HG02973 (cell line): ENCODE measurements around the gene GOLGB1.
A peak's percentile ranks its signal among the peaks of the same experiment; 100 is the strongest.
"Not testable (repeated sequence)": the region's sequence is repeated elsewhere in the genome, so short reads cannot be mapped to it uniquely, and the experiment has no call there.

ENCODE experiments used
- ATAC-seq: cut with Tn5 transposase; IDR thresholded peaks from one replicate; pipeline ENCODE4 v1.9.1; 2021; ENCODE audit warnings: moderate library complexity; ENCODE audit not compliant: unreplicated experiment

Gene GOLGB1, protein sequence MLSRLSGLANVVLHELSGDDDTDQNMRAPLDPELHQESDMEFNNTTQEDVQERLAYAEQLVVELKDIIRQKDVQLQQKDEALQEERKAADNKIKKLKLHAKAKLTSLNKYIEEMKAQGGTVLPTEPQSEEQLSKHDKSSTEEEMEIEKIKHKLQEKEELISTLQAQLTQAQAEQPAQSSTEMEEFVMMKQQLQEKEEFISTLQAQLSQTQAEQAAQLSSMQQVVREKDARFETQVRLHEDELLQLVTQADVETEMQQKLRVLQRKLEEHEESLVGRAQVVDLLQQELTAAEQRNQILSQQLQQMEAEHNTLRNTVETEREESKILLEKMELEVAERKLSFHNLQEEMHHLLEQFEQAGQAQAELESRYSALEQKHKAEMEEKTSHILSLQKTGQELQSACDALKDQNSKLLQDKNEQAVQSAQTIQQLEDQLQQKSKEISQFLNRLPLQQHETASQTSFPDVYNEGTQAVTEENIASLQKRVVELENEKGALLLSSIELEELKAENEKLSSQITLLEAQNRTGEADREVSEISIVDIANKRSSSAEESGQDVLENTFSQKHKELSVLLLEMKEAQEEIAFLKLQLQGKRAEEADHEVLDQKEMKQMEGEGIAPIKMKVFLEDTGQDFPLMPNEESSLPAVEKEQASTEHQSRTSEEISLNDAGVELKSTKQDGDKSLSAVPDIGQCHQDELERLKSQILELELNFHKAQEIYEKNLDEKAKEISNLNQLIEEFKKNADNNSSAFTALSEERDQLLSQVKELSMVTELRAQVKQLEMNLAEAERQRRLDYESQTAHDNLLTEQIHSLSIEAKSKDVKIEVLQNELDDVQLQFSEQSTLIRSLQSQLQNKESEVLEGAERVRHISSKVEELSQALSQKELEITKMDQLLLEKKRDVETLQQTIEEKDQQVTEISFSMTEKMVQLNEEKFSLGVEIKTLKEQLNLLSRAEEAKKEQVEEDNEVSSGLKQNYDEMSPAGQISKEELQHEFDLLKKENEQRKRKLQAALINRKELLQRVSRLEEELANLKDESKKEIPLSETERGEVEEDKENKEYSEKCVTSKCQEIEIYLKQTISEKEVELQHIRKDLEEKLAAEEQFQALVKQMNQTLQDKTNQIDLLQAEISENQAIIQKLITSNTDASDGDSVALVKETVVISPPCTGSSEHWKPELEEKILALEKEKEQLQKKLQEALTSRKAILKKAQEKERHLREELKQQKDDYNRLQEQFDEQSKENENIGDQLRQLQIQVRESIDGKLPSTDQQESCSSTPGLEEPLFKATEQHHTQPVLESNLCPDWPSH (N-terminal part only)

DNA sequence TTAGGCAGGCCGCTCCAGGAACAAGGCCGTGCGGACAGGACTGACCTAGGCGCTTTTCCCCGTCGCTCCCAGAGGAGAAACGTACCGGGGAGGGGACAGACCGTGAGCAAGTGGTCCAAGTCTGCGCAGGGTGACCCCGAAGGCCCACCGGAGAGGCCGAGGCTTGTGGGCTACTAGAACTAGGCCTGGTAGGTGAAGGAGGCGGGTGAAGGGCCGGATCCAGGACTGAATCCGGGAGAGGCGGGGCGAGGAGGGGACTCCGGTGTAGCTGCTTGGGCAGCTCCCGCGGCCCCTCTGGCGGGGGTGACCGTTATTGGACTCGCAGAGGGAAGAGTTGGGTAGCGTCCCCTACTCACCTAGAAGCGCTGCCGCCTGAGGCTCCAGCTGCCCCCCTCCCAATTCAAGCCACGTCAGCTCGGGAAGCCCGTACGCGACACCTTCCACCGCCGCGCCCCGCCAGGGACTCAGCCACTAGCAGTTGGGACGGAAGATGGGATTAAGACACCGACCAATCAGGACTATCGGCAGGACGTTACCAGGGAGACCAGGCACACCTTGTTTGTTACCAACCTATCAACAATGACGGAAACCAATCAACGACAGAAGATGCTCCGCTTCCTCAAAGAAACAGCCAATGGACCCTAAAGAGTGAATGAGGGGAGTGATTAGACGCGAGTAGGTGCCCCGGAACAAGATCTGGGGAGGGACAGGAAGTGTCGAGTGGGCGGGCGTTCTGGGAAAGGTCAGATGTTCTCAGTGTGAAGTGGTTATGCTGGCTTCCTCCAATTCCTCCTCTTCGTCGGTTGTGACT lies at the start of gene GOLGB1:
Gene GOLGB1 (minus strand): TSS at position 466 of the 811 bp plus-strand sequence. CDS start 18,770 bp downstream, outside the sequence.
- peak; percentile 93 for ATAC-seq

DNA sequence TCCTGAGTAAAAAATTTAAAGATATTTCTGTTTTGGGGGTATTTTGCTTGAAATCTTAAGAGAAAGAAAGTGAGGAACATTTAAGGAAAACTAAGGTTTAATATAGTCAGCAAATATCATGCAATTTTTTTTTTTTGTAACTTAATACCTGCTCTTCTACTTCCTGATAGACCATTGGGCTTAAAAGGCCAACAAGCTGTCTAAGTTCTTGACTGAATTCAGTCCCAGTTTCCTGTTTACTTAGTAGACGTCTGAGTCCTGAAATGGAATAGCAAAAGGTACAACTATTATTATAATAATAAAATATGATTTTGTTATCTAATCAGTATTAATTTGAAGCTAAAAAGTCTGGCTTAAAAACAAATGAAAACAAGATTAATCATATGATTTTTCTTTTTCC lies 47.4 kb upstream of the GOLGB1 start:
- no peak for ATAC-seq

DNA sequence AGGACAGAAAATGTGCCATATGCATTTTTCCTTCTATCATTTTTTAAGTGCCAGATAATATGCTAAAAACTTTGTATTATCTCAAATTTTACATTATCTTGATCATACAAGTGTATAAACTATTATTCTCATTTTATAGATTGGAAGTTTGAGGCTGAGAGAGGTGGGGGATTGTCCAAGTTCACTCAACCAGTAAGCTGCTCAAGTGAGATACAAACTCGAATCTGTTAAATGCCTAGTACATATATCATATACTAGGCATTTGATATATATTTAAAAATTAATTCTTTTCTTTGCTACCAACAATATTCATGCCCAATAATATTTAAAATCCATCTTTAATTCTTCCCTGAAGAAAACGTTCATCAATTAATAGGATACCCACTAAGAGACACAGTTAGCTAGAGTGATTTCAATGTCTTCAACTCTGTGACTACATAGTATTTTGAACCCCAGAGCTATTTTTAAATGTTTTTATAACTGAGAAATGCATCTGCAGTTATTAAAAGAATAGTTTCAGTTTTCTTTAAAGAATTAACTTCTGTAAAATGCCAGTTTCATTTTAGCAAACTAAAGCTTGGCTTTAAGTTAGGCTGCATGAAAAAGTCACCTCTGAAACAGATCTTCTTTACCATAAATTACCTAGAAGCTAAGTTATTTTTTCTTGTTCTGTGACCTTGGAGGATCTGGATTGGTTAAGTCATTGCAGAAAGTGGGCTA lies 44.9 kb upstream of the GOLGB1 start:
- ATAC-seq: no peak

DNA sequence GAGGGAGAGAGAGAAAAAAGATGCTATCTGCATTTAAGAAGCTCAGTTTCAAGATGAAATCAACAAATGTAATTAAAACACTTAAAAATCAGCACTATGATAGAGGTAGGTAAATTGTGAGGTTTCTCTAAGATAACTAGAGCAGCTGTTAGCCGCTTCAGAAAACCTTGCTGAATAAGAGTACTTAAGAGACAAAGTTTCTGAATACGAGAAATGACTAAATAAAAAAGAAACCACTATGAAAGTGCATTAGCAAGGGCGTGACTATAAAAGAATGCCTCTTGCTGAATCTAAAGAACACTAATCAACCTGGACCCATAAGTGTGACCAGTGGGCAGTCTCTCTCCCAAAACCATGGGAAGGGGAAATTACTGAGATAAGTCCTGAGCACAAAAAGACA lies 43.5 kb upstream of the GOLGB1 start:
- ATAC-seq: peak; percentile 50

DNA sequence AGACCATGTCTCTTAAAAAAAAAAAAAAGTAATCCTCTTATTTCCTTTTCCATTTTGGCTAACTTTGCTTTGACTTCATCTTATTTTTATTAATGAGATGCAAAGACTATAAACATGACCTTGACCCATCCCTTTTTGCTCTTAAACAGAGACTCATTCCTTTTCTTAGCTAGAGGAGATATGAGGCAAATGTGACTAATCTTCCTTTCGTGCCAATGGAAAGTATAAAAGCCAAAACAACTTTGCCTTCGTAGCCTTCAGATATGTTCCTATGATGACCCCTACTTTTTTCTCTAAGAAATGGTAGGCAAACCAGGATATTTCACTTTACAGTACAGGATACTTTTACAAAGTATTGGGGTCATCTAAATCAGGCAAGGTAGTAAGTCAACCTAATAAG lies 36.9 kb upstream of the GOLGB1 start:
- no peak for ATAC-seq

DNA sequence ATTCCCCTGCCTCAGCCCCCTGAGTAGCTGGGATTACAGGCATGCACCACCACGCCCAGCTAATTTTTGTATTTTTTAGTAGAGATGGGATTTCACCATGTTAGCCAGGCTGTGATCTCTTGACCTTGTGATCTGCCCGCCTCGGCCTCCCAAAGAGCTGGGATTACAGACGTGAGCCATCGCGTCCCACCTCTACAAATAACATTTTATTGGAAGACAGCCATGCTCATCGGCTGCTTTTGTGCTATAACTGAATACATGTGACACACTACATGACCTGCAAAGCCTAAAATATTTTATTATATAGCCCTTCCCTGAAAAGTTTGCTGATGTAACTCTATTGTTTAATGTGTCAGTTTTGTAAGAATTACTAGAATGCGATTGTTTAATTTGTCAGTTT lies 33.2 kb upstream of the GOLGB1 start:
- not testable (repeated sequence) for ATAC-seq

DNA sequence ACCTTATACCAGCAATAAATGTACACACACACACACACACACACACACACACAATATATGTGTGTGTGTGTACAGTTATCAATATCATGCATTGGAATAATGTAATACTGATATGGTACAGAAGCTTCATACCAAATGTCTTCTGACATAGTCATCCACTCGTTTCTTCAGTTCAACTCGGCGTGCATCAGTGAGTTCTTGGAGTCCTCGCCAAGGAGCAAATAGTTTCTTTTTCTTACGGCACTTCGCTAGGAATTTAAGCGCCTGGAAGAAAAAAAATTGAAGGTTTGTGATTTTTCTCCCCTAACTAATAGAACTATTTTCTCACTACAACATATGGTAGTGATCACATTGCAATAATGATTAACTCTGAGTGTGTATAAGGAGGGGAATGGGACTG lies 32.1 kb upstream of the GOLGB1 start:
- no peak for ATAC-seq

DNA sequence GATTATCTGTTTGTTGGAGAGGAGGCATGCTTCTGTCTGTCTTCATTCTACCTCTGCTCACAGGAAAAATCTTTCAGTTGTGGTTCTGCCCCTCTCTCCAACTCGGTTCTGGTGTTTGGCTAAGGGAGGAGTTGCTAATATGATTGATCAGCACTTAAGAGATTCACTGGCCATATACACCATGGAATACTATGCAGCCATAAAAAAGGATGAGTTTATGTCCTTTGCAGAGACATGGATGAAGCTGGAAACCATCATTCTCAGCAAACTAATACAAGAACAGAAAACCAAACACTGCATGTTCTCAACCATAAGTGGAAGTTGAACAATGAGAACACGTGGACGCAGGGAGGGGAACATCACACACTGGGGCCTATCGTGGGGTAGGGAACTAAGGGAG lies 25.6 kb upstream of the GOLGB1 start:
- not testable (repeated sequence) for ATAC-seq

DNA sequence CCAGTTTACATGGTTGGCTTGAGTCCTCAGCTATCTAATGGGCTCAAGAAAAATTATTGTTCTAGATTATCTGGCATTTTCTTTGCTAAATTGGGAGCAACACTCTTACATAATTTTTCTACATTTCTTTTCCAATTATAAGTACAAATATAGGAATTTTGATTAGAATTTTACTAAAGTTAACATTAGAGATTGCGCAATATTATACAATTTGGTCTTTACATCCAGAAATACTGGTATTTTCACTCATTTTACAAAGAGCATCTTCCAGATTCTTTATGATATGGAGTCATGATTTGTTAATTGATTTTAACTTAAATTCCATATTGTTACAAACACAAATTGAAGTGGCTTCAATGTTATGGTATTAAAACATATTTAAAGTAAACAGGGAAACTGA lies 19.7 kb upstream of the GOLGB1 start:
- ATAC-seq: no peak

DNA sequence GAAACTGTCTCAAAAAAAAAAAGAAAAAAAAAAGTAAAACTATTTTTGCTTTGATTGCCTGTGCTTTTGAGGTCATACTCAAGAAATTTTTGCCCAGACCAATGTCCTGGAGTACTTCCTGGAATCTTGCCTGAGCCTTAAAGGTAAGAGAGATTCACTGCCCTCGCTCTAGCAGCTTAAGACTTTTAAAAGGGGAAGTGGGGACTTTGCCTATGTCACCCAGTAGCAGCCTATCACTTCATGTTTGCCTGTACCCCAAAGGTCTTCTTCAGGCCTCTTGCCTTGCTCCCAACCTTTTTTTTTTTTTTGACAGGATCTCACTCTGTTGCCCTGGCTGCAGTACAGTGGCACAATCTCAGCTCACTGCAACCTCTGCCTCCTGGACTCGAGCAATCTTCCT lies 18.9 kb upstream of the GOLGB1 start:
- no peak for ATAC-seq

DNA sequence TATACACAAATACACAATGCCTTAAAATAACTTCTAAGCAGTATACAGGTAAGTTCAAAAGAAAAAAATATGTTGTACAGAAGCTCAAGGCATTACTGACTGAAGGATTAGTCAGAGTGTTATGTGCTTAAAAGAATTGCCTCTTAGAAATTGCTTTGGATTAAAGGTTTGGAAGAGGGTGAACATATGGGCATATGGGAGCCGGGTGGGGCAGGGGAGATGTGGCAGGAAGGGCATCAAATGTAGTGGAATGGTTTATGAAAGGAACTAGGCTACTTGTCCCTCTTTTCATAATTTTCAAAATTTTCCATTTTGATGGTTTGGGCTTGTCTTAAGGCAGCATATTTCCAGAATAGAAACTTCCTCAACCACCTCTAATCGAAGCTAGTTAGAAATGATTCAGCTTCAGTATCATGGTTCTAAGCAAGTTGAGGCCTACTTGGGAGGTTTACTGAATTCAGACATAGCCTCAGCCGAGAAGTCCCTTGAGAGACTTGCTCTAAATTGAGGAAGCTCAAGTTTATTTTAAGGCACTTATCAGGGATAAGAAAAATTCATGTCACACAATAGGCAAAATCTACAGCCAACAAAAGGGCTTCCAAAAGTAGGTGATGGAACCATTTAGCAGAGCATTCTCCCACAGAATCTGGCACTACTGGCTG lies 10.1 kb upstream of the GOLGB1 start:
- no peak for ATAC-seq

DNA sequence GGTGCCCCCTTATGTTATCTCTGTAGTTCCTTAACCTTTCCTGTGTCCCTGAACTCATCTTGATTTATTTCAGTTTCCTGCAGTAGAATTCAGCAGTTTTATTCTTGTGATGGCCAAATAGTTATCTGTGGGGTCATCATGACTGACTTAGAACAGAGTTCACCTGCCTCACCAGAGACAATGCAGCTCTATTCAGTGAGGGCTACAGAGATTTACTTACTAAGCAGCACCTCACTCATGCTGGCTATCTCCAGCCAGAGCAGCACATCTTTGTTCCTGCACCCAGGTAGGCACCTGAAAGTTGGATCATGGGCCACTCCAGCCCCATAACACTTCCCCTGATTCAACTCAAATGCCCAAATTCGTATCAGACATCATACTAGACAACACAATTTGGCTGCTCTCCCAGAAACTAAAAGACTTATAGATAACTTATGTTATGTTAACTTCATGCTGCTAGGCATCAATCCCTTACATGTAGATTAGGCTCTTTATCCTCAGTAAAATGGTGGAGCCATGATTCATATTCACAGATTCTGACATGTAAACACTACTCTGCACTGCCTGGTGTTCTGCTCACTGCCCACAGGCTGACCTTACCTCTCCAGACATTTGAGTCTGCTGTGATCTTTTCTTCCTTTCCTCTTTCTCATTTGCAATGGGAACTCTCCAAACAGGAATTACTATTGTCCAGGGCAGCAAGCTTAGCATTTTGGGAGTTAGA lies 9.3 kb upstream of the GOLGB1 start:
- no peak for ATAC-seq

DNA sequence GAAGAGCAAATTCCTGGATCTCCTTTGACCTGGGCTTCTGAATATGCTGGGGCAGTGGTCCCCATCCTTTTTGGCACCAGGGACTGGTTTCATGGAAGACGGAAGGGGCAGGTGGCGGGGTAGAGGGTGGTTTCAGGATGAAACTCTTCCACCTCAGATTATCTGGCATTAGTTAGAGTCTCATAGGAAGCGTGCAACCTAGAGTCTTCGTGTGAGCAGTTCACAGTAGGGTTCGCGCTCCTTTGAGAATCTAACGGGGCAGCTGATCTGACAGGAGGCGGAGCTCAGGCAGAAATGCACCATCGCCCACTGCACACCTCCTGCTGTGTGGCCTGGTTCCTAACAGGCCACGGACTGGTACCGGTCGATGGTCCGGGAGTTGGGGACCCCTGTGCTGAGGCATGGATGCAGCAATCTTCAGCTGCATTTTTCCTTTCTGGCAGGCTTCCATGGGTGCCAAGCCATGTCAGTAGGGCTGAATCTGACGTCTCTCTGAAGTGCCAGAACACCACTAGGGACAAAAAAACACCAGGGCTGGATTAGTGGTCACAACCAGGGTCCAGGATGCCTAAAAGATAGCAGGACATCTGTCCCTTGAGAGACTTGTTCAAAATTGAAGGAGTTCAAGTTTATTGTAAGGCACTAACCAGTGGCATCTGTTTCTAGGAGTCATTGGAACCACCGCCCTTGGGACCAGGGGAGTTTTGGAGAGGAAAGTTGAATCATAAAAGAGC lies 8.4 kb upstream of the GOLGB1 start:
- no peak for ATAC-seq

DNA sequence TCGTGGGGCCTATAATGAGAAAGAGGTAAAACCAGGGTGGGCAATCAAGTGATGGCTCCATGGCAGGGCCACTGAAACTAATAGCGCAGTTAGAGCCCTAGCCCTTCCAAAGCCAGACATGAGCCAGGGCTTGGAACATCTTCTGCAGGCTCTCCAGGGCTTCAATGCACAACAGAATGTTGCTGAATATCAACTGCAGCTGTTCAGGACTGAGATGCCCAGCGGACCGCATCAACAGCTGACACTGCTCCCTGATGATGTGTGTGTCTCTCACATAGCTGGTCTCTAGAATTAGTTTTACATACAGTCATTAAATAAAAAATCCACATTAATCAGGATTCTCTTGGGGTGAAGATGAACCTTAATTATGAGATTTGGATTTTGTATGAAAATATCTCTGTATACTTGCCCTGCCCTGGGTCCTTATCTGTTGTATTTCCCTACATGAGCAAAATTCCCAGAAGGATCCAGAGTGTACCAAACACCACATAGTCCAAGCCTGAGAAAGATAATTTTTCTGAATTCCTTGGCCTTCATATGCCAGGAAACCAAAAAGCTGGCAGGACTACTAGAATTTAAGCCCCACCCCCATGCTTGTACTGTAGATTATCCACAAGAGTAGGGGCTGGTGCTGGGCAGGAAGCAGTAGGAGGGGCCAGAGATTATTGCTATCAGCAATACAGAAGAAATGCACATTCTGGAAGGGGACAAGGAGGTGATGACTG lies 7.7 kb upstream of the GOLGB1 start:
- ATAC-seq: no peak

DNA sequence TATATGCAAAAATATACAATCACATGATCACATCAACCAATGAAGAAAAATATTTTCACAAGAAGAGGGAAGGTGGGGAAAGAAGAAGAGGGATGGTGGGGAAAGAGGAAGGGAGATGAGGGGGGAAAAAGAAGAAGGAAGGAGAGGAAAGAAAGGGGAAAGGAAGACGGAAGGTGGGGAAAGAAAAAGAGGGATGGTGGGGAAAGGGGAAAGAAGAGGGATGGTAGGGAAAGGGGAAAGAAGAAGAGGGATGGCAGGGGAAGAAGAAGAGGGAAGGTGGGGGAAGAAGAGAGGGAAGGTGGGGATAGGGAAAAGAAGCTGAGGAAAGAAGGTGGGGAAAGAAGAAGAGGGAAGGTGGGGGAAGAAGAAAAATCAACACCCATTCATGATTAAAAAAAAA lies 3.2 kb upstream of the GOLGB1 start:
- no peak for ATAC-seq

DNA sequence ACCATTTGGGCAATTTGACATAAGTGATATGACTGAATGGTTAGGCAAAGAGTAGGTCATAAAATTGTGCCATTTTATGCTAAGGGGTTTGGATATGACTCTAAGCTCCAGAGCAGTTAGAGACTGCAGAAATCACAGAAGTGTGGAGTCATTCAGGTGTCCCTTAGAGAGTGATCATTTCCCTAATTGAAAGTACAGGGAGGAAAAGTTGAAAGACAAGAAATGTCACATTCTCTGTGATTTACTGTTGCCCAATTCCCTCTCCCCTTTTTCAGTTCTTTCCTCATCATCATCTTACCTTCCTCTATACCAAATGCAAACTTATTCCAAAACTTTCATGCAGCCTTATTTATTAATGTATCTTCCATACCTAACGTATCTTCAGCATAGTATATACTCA lies 2.7 kb upstream of the GOLGB1 start:
- ATAC-seq: no peak

DNA sequence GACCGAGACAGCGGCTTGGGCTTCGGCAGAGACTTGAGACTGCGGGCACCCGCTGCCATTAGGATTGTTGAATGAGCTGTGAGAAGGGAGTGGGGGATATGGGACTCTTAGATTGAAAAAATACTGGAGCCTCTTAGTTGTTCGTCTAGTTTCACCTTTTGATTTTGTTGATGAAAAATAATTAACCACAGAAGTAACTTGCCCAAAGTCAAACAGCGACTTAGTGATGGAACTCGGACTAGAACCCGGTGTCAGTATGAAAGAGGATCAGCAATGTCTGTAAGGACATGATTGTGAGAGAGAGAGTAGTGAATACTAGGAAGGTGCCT lies 510 bp upstream of the GOLGB1 start:
- ATAC-seq: no peak
